Osteocyte (in vitro differentiated cells): ENCODE measurements around the gene SMNDC1. TPM values are rescaled to one million over a fixed set of nuclear protein-coding genes. Genes with fewer than 3 reads are reported as not detected.
"Not testable (repeated sequence)": the region's sequence is repeated elsewhere in the genome, so short reads cannot be mapped to it uniquely, and the experiment has no call there.

ENCODE experiments used
- DNase-seq: peaks from one replicate; pipeline ENCODE4 v3.0.0; 2021; ENCODE audit warnings: mixed read lengths; ENCODE audit not compliant: unreplicated experiment; ENCODE audit errors: extremely low spot score
- H3K27ac Mint-ChIP-seq: one replicate; pipeline ENCODE4 v1.8.0; 2021; ENCODE audit warnings: mild to moderate bottlenecking, mixed read lengths; ENCODE audit not compliant: unreplicated experiment
- H3K27me3 Mint-ChIP-seq: one replicate; pipeline ENCODE4 v1.8.0; 2021; ENCODE audit warnings: mixed read lengths; ENCODE audit not compliant: unreplicated experiment
- H3K36me3 Mint-ChIP-seq: one replicate; pipeline ENCODE4 v1.8.0; 2021; ENCODE audit warnings: mixed read lengths; ENCODE audit not compliant: unreplicated experiment
- H3K4me1 Mint-ChIP-seq: one replicate; pipeline ENCODE4 v1.8.0; 2021; ENCODE audit warnings: mixed read lengths; ENCODE audit not compliant: unreplicated experiment
- H3K4me3 Mint-ChIP-seq: one replicate; pipeline ENCODE4 v1.8.0; 2021; ENCODE audit warnings: mild to moderate bottlenecking, moderate library complexity, mixed read lengths; ENCODE audit not compliant: unreplicated experiment
- H3K9me3 Mint-ChIP-seq: one replicate; pipeline ENCODE4 v1.8.0; 2021; ENCODE audit warnings: mixed read lengths; ENCODE audit not compliant: unreplicated experiment
- CTCF ChIP-seq: fragments of 200-600 bp; sonication (generic); IDR thresholded peaks from 2 replicates; pipeline ENCODE4 v1.5.0; 2021; ENCODE audit warnings: antibody characterized with exemption, mild to moderate bottlenecking, moderate library complexity
- total RNA-seq: library from RNA; stranded (reverse); gene quantifications from 2 replicates; pipeline ENCODE4 v1.2.1, GENCODE V29; 2021

The SMNDC1 gene
- total RNA-seq, 1 donor from 2014 or later = 31.7 TPM

- H3K36me3 Mint-ChIP-seq = peaks cover 9% of the 10 kb centered on the region
- DNase-seq = no peak
- H3K27ac Mint-ChIP-seq = no peak overlapping the region
- no peak for TF ChIP-seq CTCF
- no peaks in the 10 kb centered on the region for H3K4me1 Mint-ChIP-seq
- H3K4me3 Mint-ChIP-seq = no peak overlapping the region
- no peaks in the 10 kb centered on the region for H3K27me3 Mint-ChIP-seq
- peaks cover 8% of the 10 kb centered on the region for H3K9me3 Mint-ChIP-seq
These were observed 52.6 kb downstream of the SMNDC1 start for GRCh38 chr10:110252151-110252550.

GRCh38 chr10:110251392-110251791 is 53.3 kb downstream of the SMNDC1 start:
- H3K27me3 Mint-ChIP-seq, H3K27ac Mint-ChIP-seq: not testable (repeated sequence)

GRCh38 chr10:110249489-110249888 is 55.2 kb downstream of the SMNDC1 start:
- not testable (repeated sequence) for DNase-seq, H3K4me1 Mint-ChIP-seq, H3K27ac Mint-ChIP-seq, H3K9me3 Mint-ChIP-seq, H3K4me3 Mint-ChIP-seq, H3K27me3 Mint-ChIP-seq
- peaks cover 16% of the 10 kb centered on the region for H3K36me3 Mint-ChIP-seq

More at GRCh38 chr10:110251392-110251791, 53.3 kb downstream of the SMNDC1 start:
- DNase-seq, H3K9me3 Mint-ChIP-seq, H3K4me1 Mint-ChIP-seq, H3K4me3 Mint-ChIP-seq: not testable (repeated sequence)
- peaks cover 16% of the 10 kb centered on the region for H3K36me3 Mint-ChIP-seq

- not testable (repeated sequence) for H3K27ac Mint-ChIP-seq, H3K4me3 Mint-ChIP-seq, H3K9me3 Mint-ChIP-seq, DNase-seq, H3K4me1 Mint-ChIP-seq, H3K27me3 Mint-ChIP-seq
- H3K36me3 Mint-ChIP-seq = peaks cover 16% of the 10 kb centered on the region
These were observed 56.9 kb downstream of the SMNDC1 start for GRCh38 chr10:110247833-110248232.

GRCh38 chr10:110244550-110244949 is 60.2 kb downstream of the SMNDC1 start:
- Mint-ChIP-seq H3K36me3 (peaks cover 21% of the 10 kb centered on the region), H3K27me3 (no peaks in the 10 kb centered on the region), H3K9me3 (no peaks in the 10 kb centered on the region), H3K27ac (no peak overlapping the region), H3K4me1 (no peaks in the 10 kb centered on the region), H3K4me3 (no peak overlapping the region)
- DNase-seq = no peak
- TF ChIP-seq CTCF = no peak

- Mint-ChIP-seq H3K36me3 (peaks cover 32% of the 10 kb centered on the region), H3K27ac (no peak overlapping the region), H3K9me3 (peaks cover 8% of the 10 kb centered on the region), H3K4me3 (no peak overlapping the region), H3K4me1 (no peaks in the 10 kb centered on the region), H3K27me3 (no peaks in the 10 kb centered on the region)
- DNase-seq = no peak
- no peak for TF ChIP-seq CTCF
These were observed 62.2 kb downstream of the SMNDC1 start for GRCh38 chr10:110242511-110242910.

- Mint-ChIP-seq H3K4me1 (no peaks in the 10 kb centered on the region), H3K27me3 (no peaks in the 10 kb centered on the region), H3K36me3 (peaks cover 35% of the 10 kb centered on the region), H3K9me3 (peaks cover 8% of the 10 kb centered on the region), H3K4me3 (no peak overlapping the region), H3K27ac (no peak overlapping the region)
- no peak for DNase-seq
- no peak for TF ChIP-seq CTCF
These were observed 62.9 kb downstream of the SMNDC1 start for GRCh38 chr10:110241841-110242240.
